Measurements from ENCODE around the gene SLC28A1.

GRCh38 chr15:84861781-84862180, 22.7 kb upstream of the SLC28A1 start:
- no peak for TF ChIP-seq EZH2 (IDR thresholded peaks at IDR 0.05; ENCODE audit: low read length)
- TF ChIP-seq, protein P1, sequence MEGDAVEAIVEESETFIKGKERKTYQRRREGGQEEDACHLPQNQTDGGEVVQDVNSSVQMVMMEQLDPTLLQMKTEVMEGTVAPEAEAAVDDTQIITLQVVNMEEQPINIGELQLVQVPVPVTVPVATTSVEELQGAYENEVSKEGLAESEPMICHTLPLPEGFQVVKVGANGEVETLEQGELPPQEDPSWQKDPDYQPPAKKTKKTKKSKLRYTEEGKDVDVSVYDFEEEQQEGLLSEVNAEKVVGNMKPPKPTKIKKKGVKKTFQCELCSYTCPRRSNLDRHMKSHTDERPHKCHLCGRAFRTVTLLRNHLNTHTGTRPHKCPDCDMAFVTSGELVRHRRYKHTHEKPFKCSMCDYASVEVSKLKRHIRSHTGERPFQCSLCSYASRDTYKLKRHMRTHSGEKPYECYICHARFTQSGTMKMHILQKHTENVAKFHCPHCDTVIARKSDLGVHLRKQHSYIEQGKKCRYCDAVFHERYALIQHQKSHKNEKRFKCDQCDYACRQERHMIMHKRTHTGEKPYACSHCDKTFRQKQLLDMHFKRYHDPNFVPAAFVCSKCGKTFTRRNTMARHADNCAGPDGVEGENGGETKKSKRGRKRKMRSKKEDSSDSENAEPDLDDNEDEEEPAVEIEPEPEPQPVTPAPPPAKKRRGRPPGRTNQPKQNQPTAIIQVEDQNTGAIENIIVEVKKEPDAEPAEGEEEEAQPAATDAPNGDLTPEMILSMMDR (optimal IDR thresholded peaks at IDR 0.05 in 1 of 3, IDR thresholded peaks at IDR 0.05 in 1 of 3, conservative IDR thresholded peaks at IDR 0.05 in 1 of 3; ENCODE audit: extremely low read depth in 1 of 3, insufficient read depth in 2 of 3, low read length in 3 of 3), result no peak

Measured in keratinocyte (primary cell).